Measurements from ENCODE around the gene PXMP4. TPM values are rescaled to one million over a fixed set of nuclear protein-coding genes. Genes with fewer than 3 reads are reported as not detected.

PXMP4 gene
- total RNA-seq, 1 donor from 2014 or later, result 11.3 TPM

DNA sequence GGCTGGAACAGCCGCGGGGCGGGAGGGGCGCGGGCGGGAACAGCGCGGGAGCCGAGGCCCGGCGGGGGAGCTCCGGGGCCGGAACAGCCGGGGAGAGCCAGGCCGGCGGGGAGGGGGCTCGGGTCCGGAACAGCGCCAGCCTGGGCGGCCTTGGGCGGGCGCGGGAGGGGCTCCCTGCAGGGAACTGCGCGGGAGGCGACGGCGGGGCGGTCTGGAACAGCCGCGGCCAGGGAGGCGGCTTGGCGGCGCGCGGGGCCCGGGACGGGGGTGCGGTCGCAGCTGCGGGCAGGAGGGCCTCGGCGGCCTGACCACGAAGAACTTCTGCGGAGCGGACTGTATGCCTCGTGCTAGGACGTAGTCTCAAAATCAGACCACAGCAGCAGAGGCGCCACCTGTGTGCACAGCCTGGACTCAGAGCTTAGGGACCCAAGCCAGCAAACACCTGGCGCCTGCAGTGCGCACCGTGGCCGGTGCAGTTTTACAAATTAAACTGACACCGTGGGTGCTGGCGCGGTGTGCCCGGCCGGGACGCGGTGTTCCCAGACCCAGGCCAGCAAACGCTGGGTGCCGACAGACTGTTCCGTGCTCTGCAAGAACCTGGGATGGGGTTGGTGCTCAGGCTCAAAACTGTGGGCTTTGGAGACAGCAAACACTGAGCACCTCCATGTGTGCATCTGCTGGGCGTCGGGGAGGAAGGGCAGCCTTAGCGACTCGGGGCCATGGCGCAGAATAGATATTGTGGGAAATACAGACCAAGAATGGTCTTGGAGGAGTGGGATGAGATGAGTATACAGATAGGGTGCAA lies 12.3 kb upstream of the PXMP4 start:
- peak; percentile 94 for DNase-seq (ENCODE audit: low spot score)

DNA sequence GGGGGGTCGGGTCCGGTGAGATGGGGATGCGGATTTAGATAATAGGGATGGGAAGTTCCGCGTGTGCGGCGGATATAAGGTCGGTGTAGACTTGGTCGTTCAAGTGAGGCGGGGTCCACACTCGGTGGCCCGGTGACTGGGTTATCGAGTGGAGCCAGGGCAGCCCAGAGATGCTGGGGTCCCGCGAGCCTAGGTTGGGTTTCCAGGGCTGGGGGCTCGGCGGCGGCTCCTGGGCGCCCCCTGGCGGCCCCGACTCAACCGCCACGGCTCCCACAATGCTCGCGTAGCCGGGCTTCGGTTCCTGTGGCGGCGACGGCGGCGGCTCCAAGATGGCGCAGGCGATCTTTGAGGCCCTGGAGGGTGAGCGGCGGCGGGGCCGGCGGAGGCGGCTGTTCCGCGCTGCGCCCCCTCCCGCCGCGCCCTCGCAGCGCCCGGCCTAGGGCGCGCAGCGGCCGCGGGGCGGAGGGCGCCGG lies 11.6 kb upstream of the PXMP4 start, which contains the start of gene ZNF341:
Gene ZNF341, plus strand, starts transcription at position 304 of the 473 bp plus-strand sequence. Its CDS starts 26 bp downstream, at position 330.
- peak; percentile 90 for DNase-seq (ENCODE audit: low spot score)

DNA sequence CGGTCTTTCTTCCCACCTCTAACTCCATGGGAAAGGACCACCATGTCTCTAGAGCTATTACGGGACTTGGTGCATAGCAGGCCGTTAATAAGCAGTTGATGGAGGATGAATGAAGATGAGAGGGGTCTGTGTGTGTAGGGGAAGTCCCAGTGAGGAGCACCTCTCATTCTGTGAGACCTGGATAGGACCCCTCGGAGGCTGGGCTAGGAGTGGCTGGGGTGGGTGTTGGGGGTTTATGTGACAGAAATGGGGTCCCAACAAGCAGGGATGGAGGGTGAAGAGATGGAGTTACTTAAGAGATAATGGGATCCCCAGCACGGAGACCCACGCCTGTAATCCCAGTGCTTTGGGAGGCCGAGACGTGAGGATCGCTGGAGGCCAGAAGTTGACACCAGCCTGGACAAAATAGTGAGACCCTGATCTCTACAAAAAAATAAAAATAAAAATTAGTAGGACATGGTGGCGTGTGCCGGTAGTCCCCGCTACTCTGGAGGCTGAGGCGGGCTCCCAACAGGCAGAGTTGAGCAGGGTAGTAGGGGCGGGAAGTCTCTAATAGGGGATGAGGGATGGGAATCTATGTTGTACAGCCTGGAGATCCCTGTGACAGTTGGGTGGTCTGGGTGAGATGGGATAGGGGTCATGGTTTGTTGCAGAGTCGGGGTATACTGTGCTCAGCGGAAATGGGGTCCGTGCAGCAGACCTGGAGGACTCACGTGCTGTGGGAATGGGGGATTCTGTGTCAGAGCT lies 11.0 kb upstream of the PXMP4 start:
- no peak for DNase-seq (ENCODE audit: low spot score)

DNA sequence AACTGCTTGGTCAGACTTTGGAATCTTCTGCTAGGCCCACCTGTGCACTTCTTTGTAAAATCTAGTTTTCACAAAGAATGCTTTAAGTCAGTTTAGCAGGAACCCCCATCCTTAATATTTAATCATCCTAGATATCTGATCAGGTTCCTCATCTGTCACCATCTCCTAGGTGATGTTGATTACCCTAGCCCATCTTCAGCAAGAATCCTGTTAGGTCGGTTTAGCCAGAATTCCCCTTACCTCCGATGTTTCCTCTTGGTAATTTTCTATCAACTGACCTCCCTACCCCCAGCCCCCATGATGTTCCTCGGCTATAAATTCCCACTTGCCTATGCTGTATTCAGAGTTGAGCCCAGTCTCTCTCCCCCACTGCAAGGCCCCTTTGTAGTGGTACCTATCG lies 9.0 kb upstream of the PXMP4 start:
- peak; percentile 34 for DNase-seq (ENCODE audit: low spot score)

DNA sequence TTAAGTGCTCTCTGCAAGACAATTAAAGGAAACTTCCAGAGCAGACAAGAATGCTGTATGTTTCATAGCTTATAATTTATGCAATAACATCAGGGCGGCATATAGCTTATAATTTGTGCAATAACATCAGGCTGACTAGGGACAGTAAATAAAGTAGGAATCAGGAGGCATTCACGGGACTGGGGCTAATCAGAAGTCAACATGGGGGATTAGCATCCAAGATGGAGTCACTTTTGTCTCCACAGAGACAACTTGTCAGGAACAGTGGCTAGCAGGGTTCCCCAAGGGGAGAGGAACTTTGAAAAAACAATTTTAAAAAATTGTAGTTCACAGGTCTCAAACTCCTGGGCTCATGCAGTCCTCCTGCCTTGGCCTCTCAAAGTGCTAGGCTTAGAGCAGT lies 8.4 kb upstream of the PXMP4 start:
- no peak for DNase-seq (ENCODE audit: low spot score)

DNA sequence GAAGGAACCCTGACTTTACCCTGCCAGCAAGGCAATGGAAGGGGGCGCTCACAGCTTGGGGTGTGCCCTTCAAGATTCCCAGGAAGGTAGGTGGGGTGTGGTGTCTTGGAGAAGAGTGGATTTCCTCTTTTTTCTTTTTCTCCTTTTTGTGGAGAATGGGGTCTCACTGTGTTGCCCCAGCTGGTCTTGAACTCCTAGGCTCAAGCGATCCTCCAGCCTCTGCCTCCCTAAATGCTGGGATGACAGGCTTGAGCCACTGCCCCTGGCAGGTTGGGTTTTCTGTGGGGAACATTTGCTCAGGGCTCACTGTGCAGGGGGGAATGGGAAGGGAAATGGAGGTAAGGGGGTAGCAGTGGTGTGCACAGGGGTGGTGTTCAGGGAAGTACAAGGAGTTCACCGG lies 7.7 kb upstream of the PXMP4 start:
- no peak for DNase-seq (ENCODE audit: low spot score)

DNA sequence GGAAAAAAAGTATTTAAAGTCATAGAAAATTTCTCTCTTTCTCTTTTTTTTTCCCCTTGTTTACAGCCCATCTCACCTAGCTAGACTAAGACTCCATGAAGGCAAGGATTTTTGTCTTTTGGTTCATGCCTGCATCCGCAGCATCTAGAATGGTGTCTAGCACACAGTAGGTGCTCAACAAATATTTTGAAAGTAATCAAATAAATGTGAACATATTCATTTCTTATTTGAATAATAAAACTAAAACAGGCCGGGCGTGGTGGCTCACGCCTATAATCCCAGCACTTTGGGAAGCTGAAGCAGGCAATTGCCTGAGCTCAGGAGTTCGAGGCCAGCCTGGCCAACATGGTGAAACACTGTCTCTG lies 7.0 kb upstream of the PXMP4 start:
- DNase-seq (ENCODE audit: low spot score), result no peak

DNA sequence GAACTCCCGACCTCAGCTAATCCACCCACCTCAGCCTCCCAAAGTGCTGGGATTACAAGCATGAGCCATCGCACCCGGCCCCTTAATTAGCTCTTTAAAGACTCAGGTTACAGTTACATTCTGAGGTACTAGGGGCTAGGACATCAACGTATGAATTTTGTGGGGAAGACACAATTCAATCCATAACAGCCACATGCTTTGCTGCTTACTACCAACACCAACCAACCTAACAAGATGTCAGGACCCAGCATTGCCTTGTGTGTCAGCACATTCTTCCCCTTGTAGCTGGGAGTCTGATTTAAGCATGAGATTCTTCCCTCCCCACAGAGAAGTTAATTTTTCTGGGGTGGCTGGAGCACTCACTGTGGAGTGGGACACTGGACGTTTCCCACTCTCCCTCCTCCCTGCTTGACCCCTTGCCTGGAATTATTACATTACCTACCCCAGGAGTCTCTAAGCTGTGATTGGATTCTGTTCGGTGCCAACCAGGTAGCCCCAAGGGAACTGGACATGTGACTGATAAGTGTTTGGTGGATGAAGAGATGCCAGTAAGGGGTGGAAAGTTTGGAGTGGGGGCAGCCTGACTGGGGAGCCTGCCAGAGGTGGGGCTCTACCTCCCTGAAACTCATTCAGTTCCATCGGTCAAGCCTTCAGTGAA lies 5.6 kb upstream of the PXMP4 start:
- DNase-seq (ENCODE audit: low spot score), result no peak

DNA sequence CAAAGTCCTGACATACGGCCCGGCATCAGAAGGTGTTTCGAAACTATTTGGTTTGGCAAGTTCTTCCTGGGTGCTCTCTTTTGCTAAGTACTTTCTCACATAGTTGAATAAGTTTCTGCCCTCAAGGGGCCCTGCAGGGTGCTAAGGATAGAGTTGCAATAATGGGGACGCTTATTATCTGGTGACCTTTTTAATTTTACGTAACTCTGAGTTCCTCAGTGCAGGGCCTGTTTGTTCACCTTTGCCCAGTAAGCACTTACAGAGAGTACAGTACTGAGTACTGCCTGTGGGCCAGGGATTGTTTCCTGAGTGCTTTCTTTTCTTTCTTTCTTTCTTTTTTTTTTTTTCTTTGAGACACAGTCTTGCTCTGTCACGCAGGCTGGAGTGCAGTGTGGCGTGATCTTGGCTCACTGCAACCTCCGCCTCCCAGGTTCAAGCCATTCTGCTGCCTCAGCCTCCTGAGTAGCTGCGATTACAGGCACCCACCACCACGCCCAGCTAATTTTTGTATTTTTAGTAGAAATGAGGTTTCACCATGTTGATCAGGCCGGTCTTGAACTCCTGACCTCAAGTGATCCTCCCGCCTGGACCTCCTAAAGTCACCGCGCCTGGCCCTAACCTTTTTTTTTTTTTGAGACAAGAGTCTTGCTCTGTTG lies 4.5 kb upstream of the PXMP4 start:
- no peak for DNase-seq (ENCODE audit: low spot score)

DNA sequence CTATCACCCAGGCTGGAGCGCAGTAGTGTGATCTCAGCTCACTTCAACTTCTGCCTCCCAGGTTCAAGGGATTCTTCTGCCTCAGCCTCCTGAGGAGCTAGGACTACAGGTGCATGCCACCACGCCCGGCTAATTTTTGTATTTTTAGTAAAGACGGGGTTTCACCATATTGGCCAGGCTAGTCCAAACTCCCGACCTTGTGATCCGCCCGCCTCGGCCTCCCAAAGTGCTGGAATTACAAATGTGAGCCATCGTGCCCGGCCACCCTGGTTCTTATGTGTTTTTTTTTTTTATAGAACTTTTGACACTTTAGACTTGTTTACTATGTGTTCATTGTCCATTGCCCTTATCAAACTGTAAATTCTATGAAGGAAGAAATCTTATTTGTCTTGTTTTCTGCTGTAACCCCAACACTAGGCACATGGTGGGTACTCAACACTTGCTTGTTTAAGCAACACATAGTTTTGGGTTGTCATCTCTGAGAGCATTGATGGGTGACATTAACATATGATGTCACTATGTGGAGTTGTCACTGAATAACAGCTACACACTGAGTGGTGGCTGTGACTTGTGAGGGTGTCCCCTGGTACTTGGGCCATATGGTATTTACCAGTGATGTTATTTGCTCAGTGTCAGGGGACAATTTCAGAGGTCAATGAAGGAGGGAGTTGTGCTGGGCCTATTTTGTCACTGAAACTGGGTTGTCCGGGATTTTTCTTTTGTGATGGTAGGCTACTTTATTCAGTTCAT lies 1.5 kb upstream of the PXMP4 start:
- no peak for DNase-seq (ENCODE audit: low spot score)

DNA sequence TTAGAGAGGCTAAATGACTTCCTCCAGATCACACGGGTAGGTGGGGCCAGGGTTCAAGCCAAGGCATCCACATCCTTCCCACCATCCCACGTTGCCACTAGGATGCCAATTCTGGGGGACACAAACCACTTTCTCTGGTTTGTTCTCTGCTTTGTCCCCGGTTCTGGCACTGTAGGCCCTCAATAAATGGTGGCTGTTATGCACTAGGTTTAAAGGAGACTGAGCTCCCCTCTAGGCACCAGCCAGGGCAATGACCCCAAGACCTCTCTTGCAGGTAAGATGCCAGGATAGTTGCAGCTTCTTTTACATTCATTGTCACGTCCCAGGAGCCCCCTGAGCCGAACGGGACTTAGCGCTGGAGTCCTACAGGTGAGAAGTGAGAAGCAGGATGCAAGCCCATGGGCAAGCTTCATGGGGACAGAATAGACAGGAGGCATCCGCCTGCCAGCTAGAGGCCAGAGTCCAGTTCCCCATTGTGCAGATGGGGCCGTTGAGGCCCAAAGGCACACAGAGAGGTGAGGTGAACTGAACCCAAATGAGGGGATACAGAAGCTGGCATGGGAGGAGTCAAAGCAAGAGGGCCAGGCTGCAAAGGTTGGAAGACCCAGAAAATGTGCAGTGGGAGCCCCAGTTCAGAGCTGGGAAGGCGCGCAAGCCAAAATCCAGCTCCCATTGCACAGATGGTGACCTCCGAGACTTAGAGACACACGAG lies 677 bp downstream of the PXMP4 start:
- no peak for DNase-seq (ENCODE audit: low spot score)

DNA sequence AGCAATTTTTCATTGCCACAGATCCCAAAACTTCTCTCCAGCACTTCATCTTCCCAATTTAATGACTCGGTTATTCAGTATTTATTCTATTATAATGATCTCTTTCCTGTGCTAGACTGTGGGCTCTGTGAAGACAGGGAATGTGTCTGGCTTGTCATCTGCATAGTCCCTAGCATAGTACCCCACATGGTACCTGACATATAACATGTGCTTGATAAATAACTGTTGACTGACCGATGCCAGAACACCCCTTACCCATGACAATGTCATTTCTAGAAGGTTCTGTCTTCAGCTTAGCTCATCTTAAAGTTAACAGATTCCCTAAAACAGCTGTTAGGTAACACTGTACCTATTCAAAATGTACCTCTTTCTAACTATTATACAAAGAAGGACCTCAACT lies 3.6 kb downstream of the PXMP4 start:
- no peak for DNase-seq (ENCODE audit: low spot score)

DNA sequence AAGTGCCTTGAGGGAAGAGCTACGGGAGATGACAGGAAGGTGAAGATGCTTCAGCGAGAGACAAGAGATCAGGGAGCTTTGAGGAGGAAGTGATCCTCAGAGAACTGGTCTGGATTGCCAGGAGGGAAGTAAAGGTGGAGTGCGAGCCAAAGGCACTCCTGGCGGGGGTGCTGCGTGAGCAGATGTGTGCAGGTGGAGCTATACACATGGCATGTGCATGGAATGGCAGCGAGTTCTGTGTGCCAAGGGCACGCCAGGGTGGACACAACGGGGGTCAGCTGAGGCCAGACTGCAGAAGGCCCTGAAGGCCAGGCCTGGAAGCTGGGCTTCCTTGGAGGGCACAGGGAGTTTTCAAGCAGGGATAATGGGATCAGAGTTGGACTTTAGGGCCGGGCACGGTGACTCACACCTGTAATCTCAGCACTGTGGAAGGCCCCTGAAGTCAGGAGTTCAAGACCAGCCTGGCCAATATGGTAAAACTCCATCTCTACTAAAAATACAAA lies 6.2 kb downstream of the PXMP4 start:
- no peak for DNase-seq (ENCODE audit: low spot score)

DNA sequence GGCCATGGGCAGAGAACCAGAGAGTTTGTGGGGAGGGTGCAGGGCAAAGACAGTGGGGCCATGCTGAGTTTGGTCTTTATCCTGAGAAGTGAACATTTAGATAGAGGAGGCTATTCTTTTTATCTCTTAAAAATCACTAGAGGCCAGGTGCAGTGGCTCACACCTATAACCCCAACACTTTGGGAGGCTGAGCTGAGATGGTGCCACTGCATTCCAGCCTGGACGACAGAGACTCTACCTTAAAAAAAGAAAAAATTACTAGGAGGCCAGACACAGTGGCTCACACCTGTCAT lies 8.7 kb downstream of the PXMP4 start:
- DNase-seq (ENCODE audit: low spot score), result no peak

DNA sequence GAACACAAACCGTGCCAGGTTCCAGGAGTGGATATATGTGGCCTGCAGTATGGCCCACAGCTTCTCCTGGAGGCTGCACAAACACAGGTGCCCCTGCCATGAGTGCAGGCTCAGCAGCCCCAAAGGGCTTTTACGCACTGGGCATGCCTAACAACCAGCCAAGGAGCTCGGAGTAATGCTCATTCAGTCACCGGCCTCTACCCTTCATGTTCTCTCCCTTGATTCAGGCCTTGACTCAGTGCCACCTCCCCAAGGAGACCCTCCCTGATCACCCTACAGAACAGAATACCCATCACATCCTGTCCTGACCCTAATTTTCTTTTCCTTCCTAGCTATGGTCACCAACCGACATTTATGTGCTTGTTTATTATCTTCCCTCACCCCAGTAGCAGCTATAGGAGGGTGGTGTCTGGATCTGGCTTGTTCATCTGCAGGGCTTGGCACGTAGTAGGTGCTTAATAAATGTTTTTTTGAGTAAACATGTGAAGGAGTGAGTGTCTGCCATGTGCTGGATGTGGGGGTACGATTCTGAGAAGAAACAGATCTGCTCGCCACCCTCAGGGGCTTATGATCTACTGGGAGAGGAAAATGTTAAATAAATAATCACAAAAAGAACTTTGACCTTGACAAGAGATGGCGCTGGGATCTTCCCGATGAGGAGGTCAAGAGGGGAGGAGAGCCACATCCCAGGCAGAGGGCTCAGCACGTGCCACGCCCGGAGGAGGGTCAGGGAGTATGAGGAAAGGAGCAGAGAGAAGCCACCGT lies 9.2 kb downstream of the PXMP4 start:
- DNase-seq (ENCODE audit: low spot score), result no peak

DNA sequence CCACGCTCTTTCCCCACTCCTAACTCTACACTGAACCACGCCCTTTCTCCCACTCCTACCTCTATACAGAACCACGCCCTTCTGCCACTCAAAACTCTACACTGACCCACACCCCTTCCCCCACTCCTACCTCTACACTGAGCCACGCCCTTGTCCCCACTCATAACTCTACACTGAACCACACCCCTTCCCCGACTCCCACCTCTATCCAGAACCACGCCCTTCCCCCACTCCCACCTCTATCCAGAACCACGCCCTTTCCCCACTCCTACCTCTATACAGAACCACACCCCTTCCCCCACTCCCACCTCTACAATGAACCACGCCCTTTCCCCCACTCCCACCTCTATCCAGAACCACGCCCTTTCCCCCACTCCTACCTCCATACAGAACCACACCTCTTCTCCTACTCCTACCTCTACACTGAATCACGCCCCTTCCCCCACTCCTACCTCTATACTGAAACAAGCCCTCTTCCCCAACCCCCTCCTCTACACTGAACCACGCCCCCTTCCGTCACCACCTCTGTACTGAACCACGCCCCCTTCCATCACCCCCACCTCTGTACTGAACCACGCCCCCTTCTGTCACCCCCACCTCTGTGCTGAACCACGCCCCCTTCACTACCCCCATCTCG lies 10.1 kb downstream of the PXMP4 start:
- no peak for DNase-seq (ENCODE audit: low spot score)

DNA sequence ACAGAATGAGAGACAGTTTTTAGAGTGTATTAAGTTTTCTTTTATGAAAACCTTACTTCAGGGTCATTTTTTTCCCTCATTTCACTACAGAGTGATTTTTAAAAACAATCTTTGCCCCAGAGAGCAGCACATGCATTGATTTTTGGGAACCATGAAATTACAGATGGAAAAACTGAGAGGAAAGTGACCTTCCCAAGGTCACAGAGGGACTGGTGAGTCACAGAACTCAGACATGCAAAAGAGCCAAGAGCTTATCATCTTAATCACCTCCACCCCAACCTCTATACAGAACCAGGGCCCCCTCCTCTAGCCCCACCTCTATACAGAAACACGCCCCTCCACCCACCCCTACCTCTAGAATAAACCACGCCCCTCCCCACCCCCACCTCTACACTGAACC lies 10.7 kb downstream of the PXMP4 start:
- no peak for DNase-seq (ENCODE audit: low spot score)

DNA sequence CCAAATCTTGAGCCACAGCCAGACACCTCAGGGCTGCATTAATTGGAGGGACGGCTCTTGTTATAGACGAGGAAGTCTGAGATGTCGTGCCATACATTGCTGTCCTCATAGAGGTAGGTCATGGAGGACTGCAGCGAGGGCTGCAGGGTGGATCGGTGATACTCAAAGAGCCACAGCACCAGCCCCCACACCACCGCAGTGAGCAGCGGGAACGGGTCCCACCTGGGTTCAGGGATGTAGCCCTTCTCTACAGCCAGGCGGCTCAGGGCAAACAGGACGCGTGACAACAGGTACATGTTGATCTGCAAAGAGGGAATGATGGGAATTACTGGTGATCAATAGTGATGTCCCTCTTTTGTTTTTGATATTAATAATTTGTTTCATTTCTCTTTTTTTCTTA lies 12.4 kb downstream of the PXMP4 start:
- no peak for DNase-seq (ENCODE audit: low spot score)

DNA sequence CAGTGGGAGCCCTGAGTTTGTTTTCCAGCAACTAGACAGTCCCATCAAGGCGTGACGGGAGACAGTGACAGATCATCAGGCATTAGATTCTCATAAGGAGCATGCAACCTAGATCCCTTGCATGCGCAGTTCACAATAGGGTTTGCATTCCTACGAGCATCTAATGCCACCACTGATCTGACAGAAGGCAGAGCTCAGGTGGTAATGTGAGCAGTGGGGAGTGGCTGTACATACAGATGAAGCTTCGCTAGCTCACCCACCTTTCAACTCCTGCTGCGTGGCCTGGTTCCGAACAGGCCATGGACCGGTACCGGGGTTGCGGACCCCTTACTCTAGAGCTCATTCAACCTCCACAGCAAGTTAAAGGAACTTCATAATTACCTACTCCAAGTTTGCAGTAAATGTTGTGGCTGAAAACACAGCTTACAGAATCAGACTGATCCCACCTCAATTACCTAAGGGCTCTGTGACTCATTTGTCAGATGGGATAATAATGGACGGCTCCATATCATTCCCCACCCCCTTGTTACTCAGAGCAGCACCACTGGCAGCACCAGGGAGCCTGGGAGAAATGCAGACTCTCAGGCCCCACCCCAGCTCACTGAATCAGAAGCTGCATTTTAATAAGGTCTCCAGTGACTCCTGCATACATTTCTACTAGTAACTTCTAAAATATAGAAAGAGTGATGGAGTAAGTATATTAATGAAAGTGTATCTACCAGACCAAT lies 15.7 kb downstream of the PXMP4 start:
- DNase-seq (ENCODE audit: low spot score), result no peak
